Mucosa of descending colon (tissue), 3 donors: ENCODE measurements around the gene RPAP3. TPM values are rescaled to one million over a fixed set of nuclear protein-coding genes. Genes with fewer than 3 reads are reported as not detected.
A peak's percentile ranks its signal among the peaks of the same experiment; 100 is the strongest.

Experiments
- ATAC-seq: fragments of 200-7000 bp; cut with Tn5 transposase; one replicate; pipeline ENCODE4 v1.9.1; 2020; ENCODE audit warnings: mild to moderate bottlenecking, moderate library complexity
- DNase-seq, 3 donors: peaks; one replicate each; pipeline ENCODE4 v3.0.0-alpha.2; 2020
- H3K36me3 ChIP-seq: fragments of 200-600 bp; one replicate; pipeline ENCODE4 v1.8.0; 2021; ENCODE audit warnings: low read depth, mild to moderate bottlenecking
- H3K4me1 ChIP-seq: fragments of 200-600 bp; one replicate; pipeline ENCODE4 v1.8.0; 2021; ENCODE audit warnings: low read depth, mild to moderate bottlenecking
- H3K4me3 ChIP-seq: fragments of 200-600 bp; one replicate; pipeline ENCODE4 v1.8.0; 2021; ENCODE audit warnings: mild to moderate bottlenecking
- H3K9me3 ChIP-seq: fragments of 200-600 bp; one replicate; pipeline ENCODE4 v1.8.0; 2021; ENCODE audit warnings: mild to moderate bottlenecking
- CTCF ChIP-seq: fragments of 200-600 bp; IDR thresholded peaks from one replicate; pipeline ENCODE4 v1.8.0; 2022; ENCODE audit warnings: antibody characterized with exemption, mild to moderate bottlenecking
- intact Hi-C, 2 donors: fragments of 100-400 bp; cut with DNase I in 1 of 2; cut with micrococcal nuclease in 1 of 2; formaldehyde crosslinking; loops; one replicate each; pipeline versions ENCODE4 v1.11.0 to v1.11.1; 2022; cut with DNase I, micrococcal nuclease
- total RNA-seq, 3 donors: library from RNA; stranded (reverse); fragmentation: NEBNext Ultra II Directional in 2 of 3; extraction: Animal tissue kit (Norgen Biotek cat#: 25700) in 2 of 3; gene quantifications; one replicate each; pipeline versions ENCODE4 v1.2.1 to v1.2.4, GENCODE V29; 2021 to 2023
- donor health status: DM: no; HTN: no; CAD: no; lungs with moderate emphysema.
- donor health status: DM: no; HTN: no; CAD: no.
- donor health status: DM: no; HTN: yes; CAD: no.

The RPAP3 gene
- total RNA-seq, 3 donors from 2014 or later = 16.5 to 26.0 (median 20.0) TPM

- DNase-seq (no peak), ATAC-seq (no peak)
- intact Hi-C loops = no loop called here
- Histone ChIP-seq H3K9me3 (no peaks in the 10 kb centered on the region), H3K4me3 (no peak overlapping the region), H3K36me3 (no peaks in the 10 kb centered on the region), H3K4me1 (no peaks in the 10 kb centered on the region)
- no peak for TF ChIP-seq CTCF
Observed at GRCh38 chr12:47707355-47707754, 1.5 kb upstream of the RPAP3 start.

GRCh38 chr12:47705229-47705565 is 633 bp downstream of the RPAP3 start:
- no peak for TF ChIP-seq CTCF
- no peak for DNase-seq
- no peaks in the 10 kb centered on the region for H3K4me1 ChIP-seq
- H3K36me3 ChIP-seq = no peaks in the 10 kb centered on the region
- intact Hi-C loops = no loop called here
- ATAC-seq = no peak
- no peaks in the 10 kb centered on the region for H3K9me3 ChIP-seq
- peak overlapping the region; percentile 96 for H3K4me3 ChIP-seq

GRCh38 chr12:47704719-47705118 is 1.1 kb downstream of the RPAP3 start:
- TF ChIP-seq CTCF = no peak
- intact Hi-C loops = no loop called here
- no peaks in the 10 kb centered on the region for H3K36me3 ChIP-seq
- ATAC-seq (no peak), DNase-seq (no peak)
- H3K9me3 ChIP-seq = no peaks in the 10 kb centered on the region
- no peaks in the 10 kb centered on the region for H3K4me1 ChIP-seq
- no peak overlapping the region for H3K4me3 ChIP-seq

- TF ChIP-seq CTCF = no peak
- no peaks in the 10 kb centered on the region for H3K36me3 ChIP-seq
- DNase-seq = no peak
- no peak overlapping the region for H3K4me3 ChIP-seq
- intact Hi-C loops = no loop called here
- no peaks in the 10 kb centered on the region for H3K4me1 ChIP-seq
- H3K9me3 ChIP-seq = no peaks in the 10 kb centered on the region
- ATAC-seq = no peak
Observed at GRCh38 chr12:47700263-47700662, 5.6 kb downstream of the RPAP3 start.

GRCh38 chr12:47698631-47699030 is 7.2 kb downstream of the RPAP3 start:
- no peak for TF ChIP-seq CTCF
- H3K4me3 ChIP-seq = no peak overlapping the region
- intact Hi-C loops = no loop called here
- no peak for ATAC-seq
- H3K4me1 ChIP-seq = no peaks in the 10 kb centered on the region
- H3K9me3 ChIP-seq = no peaks in the 10 kb centered on the region
- no peaks in the 10 kb centered on the region for H3K36me3 ChIP-seq
- no peak for DNase-seq

- Histone ChIP-seq H3K4me3 (no peak overlapping the region), H3K9me3 (no peaks in the 10 kb centered on the region), H3K4me1 (no peaks in the 10 kb centered on the region), H3K36me3 (no peaks in the 10 kb centered on the region)
- TF ChIP-seq CTCF = no peak
- intact Hi-C loops = no loop called here
- ATAC-seq = no peak
- DNase-seq = no peak
Observed at GRCh38 chr12:47698055-47698454, 7.8 kb downstream of the RPAP3 start.
